ENCODE measurements around the gene TSEN34.
"Not testable (repeated sequence)": the region's sequence is repeated elsewhere in the genome, so short reads cannot be mapped to it uniquely, and the experiment has no call there.

The TSEN34 gene

DNA sequence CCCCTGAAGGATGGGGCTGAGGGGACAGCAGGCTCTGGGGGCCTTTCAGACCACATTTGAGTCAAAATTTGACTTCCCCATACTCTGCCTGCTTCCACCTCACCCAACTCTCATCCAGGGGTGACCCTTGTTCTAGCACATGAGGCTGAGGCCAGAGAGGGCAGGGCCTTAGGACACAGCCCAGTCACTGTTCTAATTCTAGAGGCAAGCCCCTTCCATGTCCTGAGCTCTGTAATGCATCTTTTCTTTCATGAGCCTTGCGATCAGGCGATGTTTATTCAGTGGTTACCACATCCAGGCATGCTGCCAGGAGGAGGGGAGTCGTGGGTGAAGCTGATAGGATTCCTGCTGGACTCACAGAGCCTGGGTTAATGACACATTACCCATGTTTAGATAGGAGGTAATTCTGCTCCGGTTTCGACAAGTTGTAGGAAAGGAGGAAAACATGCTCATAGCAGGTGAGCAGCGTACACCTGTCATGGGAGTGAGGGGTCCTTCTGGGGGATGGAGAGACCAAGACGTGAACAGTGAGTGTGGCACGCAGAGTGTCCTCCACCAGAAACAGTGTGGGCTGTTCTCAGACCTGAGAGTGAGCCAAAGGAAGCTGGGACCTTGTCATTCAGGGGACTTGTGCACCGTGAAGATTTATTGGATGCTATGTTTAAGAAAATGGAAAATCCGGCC is 18.8 kb downstream of the TSEN34 start:
- peak; percentile 98 for DNase-seq

DNA sequence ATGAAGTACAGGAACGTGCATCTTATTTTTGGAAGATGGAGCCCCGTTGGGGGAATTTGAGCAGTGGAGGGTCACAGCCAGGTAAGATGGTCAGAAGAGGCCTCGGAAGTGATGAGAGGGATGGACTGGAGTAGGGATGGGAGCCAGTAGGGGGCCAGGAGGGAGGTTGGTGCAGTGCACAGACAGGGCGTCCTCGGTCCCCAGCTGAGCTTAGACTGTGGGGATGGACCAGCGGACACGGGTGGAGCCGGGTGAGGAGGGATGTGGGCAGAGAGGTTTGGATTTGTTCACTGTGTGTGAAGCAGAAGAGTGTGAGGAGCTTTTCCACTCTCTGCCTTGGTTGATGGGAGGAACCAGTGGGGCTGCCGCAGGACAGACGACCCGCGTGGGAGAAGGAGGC is 20.1 kb downstream of the TSEN34 start:
- DNase-seq = no peak

DNA sequence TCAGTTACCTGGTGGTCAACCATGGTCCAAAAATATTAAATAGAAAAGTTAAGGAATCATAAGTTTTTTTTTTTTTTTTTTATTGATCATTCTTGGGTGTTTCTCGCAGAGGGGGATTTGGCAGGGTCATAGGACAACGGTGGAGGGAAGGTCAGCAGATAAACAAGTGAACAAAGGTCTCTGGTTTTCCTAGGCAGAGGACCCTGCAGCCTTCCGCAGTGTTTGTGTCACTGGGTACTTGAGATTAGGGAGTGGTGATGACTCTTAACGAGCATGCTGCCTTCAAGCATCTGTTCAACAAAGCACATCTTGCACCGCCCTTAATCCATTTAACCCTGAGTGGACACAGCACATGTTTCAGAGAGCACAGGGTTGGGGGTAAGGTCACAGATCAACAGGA is 23.1 kb downstream of the TSEN34 start:
- not testable (repeated sequence) for DNase-seq

DNA sequence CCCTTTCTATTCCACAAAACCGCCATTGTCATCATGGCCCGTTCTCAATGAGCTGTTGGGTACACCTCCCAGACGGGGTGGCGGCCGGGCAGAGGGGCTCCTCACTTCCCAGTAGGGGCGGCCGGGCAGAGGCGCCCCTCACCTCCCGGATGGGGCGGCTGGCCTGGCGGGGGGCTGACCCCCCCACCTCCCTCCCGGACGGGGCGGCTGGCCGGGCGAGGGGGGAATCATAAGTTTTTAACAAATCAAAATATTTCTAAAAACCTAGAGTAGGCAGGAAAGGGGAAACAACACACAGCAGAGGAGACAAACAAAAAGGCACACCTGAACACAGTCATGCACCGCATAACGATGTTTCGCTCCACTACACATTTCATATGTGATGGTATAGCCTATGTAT is 23.6 kb downstream of the TSEN34 start:
- not testable (repeated sequence) for DNase-seq

DNA sequence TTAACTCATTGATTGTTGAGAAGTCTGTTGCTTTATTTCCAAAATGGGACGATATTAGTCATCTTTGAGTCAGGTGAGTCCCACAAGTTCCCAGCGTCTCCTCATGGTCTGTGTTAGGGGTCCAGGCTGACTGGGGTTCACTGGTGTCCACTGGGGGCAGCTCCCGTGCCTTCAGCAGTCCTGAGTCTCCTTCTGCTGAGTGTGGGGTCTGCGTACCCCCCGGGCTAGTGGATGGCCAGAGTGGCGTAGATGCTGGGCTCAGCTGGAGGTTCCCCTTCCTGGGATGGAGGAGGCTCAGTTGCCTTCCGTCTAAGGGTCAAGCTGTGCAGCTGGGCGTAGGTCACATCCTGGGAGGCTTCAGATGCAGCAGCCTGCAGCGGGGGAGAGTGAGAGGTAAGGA is 25.8 kb downstream of the TSEN34 start:
- no peak for DNase-seq

DNA sequence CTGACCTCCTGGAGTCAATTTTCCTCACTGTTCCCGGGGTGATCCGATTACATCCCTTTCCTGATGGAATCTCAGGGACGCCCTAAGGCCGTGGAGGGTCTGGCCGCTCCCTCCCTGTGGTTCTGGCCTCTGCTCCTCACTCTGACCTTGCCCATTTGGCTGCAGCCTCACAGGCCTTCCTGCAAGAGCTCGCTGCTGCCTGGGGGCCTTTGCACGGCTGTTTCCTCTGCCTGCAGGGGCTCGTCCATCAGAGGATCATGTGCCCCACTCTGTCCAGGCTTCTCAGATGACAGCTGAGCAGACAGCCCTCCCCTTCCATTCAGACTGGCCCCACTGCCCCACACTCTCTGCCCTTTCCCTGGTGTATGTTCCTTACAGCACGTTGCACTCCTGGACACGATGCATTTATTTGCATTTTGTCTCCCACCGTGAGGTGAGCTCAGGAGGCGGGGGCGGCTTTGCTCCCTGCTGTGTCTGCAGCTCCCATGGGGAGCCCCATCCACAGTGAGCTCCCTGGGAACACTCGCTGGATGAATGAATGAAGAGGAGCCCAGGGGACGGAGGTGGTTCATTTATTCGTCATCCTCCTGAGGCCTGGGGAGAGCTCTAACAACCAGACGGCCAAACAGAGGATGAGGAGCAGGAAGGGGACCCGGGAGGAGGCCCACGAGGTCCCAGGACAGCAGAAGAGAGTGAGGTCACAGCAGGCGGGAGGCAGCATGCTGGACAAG is 26.6 kb downstream of the TSEN34 start:
- not testable (repeated sequence) for DNase-seq

DNA sequence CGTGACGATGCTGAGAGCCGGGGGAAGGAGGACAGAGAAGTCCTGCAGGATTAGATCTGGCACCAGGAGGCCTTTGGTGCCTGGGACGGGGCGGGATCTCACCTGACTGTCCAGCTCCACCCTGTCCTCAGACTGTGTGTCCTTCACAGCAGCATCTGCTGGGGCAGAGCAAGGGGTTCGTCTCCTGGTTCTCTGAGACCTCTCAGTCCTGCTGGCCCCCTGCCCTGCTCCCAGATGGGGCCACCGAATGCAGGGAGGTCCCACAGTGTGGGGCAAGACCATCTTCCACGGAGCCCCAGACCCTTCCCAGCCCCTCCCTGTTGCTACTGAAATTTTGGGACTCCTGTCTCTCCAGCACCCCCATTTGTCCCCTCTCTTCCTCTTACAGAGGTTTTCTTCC is 27.2 kb downstream of the TSEN34 start:
- no peak for DNase-seq

DNA sequence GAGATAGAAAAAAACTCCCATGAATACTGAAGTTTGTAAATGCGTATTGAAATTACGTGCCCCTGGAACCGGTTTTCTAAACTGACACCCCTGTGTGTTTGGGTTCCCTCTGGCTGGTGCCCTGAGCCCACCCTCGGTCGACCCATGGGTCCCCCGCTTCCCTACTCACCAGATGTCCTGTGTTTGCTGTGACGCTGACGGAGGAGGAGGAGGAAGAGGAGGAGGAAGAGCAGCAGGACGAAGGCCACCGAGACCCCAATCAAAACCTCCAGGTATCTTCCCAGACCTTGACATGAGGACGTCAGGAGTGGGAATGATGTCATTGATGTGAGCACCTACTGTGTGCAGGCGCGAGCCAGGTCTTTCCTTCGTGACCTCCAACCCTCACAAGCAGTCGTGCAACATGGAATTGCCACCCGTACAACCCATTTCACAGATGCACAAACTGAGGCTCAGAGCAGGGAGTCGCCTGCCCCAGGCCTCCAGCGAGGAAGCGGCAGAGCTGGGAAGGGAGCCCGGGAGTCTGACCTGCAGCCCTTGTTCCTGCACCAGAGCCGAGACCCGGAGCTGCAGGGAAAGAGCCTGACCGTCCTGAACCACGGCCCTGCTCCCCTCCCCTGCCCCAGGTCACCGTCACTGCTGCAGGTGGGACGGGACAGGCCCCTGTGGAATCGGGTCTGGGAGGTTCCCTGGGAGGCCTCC is 28.0 kb downstream of the TSEN34 start:
- no peak for DNase-seq

DNA sequence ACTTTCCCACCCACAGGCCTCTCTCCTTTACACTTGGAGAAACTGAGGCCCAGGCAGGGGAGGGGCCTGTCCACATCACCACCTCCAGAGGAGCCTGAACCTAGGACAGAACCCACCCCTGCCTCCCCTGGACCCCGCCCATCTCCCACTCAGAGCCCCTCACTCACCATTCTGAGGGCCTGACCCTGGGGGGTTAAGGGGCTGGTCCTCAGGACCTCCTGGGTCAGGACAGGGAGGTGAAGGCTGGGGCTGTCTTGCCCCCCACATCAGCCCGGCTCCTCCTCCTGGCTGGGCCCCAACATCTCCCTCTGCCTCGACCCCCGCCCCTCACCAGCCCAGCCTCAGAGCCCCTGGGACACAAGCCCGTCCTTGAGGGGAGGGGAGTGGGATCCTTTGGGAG is 28.6 kb downstream of the TSEN34 start:
- DNase-seq = not testable (repeated sequence)

DNA sequence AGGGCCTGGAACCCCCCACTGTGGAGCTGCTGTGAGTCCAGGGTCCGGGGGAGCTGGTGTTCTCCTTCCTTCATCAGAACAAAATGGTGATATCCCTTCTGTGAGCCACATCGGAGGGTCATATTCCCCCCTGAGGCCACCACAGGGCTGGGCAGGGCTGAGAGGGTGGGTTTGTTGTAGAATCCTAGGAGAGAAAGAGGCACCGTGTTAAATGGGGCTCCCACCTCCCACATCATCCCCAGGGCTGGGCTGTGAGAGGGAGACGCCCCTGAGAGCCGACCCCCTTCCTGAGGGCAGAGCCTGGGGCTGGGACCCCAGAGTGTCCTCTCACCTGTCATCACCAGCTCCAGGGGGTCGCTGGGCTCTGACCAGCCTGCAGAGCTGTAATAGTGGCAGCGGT is 30.8 kb downstream of the TSEN34 start:
- DNase-seq = not testable (repeated sequence)

DNA sequence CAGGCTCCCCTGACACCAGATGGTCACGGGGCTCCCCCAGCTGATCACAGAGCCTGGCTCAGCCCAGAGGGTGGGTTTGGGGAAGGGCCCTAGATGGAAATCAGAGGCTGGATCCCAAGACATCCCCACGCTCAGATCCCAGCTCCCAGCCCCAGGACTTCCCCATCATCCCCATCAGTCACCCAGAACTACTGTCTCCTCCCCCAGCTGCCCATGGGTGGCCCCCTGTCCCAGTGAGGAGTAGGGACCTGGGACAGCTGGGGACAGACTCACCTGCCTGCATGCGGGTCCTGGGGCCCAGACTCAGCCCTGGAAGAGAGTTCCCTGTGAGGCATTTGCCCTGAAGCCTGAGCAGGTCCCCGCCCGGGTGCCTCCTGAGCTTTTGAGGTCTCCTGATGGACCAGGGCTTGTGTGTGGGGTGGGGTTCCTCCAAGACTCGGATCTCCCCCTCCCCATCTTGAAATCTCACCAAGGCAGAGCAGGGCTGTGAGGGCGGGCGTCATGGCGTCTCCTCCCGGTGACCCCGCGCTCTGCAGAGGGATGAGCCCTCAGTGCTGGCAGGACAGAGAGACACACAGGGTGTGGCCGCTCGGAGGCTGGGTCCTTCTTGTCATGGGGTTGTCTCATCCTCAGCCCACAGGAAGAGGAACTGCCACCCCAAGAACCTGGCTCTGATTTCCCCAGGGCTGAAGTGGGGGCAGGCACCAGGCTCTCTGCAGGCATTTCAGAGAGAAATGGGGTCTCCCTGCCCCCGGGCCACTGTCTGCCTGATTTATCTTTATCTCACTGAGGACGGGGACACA is 31.6 kb downstream of the TSEN34 start, which contains the start of gene LILRB3:
Gene LILRB3 (minus strand): TSS at position 534 of the 803 bp plus-strand sequence. CDS start 31 bp downstream, at position 503.
- not testable (repeated sequence) for DNase-seq

DNA sequence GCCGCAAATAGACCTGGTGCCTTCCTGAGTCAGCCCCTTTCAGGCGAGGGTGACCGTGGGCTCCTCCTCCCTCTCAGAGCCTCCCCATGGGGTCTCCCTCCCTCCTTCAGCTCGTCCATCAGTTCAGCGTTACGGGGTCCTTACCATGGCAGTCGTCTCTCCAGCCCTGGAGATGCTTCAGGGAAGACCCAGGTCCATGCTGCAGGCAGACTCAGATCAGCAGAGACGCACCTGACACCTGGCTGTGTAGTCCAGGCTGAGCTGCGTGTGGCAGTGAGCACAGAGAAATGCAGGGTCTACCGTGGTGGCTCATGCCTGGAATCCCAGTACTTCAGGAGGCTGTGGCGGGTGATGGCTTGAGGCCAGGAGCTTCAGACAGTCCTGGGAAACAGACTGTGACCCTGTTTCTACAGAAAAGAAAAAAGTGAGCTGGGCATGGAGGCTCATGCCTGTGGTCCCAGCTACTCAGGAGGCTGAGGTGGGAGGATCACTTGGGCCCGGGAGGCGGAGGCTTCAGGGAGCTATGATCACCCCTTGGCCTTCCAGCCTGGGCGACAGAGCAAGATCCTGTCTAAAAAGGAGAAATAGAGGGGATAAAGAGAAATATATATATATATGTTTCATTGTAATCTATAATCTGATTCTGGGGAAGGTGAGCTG is 32.3 kb downstream of the TSEN34 start:
- DNase-seq = not testable (repeated sequence)

DNA sequence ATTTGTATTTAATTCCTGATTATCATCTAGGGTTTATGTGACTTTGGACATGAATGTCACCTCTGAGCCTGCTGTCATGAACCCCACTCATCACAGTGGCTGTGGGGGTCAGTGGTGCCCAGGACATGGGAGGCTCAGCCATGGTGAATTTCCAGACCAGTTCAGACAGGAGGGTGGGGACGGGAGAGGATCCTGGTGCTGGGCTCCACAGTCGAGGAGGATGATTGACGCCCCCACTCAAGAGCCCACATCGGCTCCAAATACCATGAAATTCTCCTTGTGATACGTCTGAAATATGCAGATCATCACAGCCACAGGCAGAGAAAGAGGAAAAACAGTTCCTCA is 32.8 kb downstream of the TSEN34 start:
- DNase-seq = not testable (repeated sequence)

DNA sequence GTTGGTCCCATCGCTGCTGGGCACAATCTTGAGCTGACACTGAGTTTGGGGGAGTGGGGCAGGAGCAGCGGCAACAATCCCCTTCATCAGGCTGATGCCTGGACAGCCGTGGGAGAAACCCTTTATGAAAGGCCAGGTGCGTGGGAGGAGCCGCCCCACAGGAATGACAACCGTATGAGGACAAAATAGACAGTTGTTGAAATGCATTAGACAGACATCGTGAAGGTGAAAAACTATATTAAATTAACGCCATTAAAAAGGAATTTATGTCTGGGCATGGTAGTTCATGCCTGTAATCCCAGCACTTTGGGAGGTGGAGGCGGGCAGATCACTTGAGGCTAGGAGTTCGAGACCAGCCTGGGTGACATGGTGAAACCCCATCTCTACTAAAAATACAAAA is 33.5 kb downstream of the TSEN34 start:
- DNase-seq = not testable (repeated sequence)

DNA sequence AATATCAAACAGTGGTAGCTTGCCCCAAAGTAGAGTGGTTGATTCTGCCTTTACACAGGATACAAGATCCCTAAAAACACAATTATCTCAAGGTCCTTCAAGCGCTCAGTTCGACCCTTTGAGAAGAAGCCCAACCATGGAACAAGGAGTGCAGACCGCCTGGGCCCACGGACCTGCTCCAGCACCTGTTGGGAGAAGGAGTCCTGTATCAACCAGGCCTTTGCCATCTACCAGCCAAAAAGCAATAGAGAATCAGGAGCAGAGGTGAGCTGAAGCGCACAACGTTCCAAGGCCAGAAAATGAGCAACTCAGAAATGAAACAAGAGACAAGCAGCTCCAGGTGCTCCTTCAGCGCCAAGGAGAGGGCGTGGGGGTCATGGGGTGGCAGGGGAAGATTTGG is 38.0 kb downstream of the TSEN34 start:
- no peak for DNase-seq

DNA sequence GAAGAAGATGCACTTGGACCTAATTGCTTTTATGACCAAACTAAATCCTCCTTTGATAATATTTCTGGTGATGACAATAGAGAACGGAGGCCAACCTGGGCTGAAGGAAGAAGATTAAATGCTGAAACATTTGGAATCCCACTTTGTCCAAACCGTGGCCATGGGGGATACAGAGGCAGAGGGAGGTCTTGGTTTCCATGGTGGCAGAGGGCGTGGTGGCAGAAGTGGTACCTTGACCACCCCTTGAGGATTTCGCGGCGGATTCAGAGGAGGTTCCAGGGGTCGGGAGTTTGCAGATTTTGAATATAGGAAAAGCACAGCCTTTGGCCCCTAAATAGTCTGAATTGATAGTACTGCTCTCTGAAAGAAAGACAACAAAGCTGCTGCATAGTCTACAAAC is 38.9 kb downstream of the TSEN34 start:
- DNase-seq = no peak

DNA sequence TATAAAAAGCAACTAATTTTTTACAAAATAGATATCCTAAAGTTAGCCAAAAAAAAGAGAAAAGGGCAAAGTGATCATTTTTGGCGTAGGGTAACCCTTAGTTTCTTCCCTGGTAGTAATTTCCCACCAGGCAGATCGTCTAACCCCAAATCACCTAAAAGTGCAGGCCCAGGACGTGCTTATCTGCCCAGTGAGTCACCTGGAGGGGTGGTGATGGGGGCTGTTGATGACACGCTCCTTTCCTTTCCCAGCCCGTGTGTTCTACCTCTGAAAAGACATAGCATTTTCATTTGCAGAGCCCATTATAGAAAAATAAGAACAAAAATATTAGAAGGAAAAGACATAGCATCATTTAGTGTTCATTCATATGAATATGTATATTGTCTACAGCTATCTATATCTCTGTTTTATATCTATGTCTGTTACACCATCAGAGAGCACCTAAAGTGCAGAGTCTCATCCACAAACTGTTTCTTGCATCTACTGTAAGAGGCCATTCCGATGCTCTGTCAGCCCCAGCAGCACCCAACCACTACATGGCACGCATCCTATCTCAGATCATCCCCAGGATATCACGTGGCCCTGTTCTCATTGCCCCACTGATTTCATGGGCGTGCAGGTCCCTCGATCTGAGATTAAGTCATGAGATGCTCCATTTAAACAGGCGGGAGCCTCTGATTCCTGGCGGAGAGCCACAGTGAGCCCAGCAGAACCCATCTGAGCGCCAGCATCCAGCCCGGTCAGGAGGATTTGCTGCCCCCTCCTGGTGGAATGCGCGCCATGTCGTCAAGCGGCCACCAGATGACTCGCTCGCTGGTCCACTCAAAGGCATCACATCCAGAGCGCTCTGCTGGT is 40.2 kb downstream of the TSEN34 start:
- peak; percentile 83 for DNase-seq

DNA sequence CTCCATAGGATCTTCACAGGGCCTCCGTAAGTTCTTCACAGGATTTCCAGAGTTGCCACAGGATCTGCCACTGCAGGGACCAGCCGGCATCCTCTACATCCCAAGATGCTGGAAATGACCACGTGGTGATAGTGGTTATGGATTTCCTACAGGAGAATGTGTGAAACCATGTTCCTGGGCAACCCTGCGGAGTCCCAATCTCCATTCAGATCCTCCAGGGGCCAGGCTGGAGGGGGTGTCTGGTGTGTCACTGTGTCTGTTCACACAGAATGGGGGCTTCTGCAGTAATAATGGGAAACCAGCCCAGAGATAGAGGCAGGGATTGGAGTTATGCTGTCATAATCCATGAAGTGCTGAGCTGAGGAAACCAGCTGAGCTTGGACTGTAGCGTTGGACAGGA is 42.8 kb downstream of the TSEN34 start:
- no peak for DNase-seq

DNA sequence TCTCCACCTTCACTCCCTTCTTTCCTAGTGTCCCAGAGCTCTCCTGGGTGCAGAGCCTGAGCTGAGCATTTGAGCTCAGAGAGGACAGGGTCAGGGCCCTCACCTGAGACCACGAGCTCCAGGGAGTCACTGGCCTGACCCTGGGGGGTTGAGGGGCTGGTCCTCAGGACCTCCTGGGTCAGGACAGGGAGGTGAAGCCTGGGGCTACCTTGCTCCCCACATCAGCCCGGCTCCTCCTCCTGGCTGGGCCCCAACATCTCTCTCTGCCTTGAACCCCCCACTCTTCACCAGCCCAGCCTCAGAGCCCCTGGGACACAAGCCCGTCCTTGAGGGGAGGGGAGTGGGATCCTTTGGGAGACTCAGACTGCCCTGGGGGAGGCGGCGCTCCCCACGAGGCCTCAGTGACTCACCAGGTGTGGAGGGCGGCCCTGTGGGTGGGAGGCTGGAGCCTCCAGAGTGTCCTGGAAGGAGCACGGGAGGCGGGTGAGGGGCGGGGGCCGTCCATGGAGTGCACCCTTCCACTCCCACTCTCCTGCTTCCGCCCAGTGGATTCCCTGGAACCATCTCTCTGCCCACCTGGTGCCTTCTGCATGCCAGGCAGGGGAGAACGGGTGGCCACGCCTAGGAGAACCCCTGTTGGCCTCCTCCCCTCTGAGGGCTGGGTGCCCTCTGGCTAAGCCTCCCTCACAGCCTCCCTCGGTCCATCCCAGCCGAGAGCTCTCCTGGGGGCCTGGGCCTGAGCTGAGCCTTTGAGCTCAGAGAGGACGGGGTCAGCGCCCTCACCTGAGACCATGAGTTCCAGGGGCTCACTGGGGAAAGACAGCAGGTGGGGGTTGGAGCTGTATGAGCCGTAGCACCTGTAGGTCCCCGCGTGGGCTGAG is 48.6 kb downstream of the TSEN34 start:
- not testable (repeated sequence) for DNase-seq
